H1 (cell line): ENCODE measurements around the gene ARHGAP1. TPM values are rescaled to one million over a fixed set of nuclear protein-coding genes. Genes with fewer than 3 reads are reported as not detected.

Experiments
- CTCF ChIA-PET: fragments of 300-600 bp; sonication (Branson Sonifier 250); formaldehyde crosslinking; loops from one replicate; lab custom pipeline; 2021; ENCODE audit not compliant: partially characterized antibody; lab: Charles Lee
- POLR2A ChIA-PET: fragments of 300-600 bp; sonication (Branson Sonifier 250); formaldehyde crosslinking; loops from one replicate; lab custom pipeline; 2021; ENCODE audit warnings: inconsistent platforms; ENCODE audit not compliant: partially characterized antibody; lab: Charles Lee
- DNase-seq, 2 experiments: peaks; one replicate each; pipeline versions ENCODE4 v3.0.0 to v3.0.0-alpha.2; 2010 to 2022; ENCODE audit warnings: low spot score in 2 of 2, low read depth in 1 of 2, mixed read lengths in 1 of 2
- FAIRE-seq: peaks from 2 replicates; lab custom pipeline; 2011; peaks lifted over from hg19 to GRCh38; lab: Jason Lieb, UNC
- H2AFZ ChIP-seq: 2 replicates; pipeline ENCODE4 v1.8.1; 2012; ENCODE audit warnings: low read length, inconsistent platforms
- H2AK5ac ChIP-seq: 2 replicates; pipeline ENCODE4 v1.6.1; 2013; ENCODE audit warnings: low read depth, low read length
- H2BK120ac ChIP-seq: replicated peaks from 2 replicates; pipeline ENCODE3; 2013; ENCODE audit warnings: low read depth, low read length, inconsistent platforms
- H2BK12ac ChIP-seq: 2 replicates; pipeline ENCODE4 v1.6.1; 2013; ENCODE audit warnings: low read depth, low read length
- H2BK15ac ChIP-seq: 2 replicates; pipeline ENCODE4 v1.6.1; 2013; ENCODE audit warnings: low read length
- H2BK20ac ChIP-seq: 2 replicates; pipeline ENCODE4 v1.6.1; 2013; ENCODE audit warnings: low read length
- H2BK5ac ChIP-seq: 2 replicates; pipeline ENCODE4 v1.6.1; 2013; ENCODE audit warnings: low read depth, low read length
- H3K14ac ChIP-seq: 2 replicates; pipeline ENCODE4 v1.6.1; 2013; ENCODE audit warnings: inconsistent platforms; ENCODE audit not compliant: insufficient read length
- H3K18ac ChIP-seq: 2 replicates; pipeline ENCODE4 v1.6.1; 2013; ENCODE audit warnings: low read length; ENCODE audit errors: extremely low read depth
- H3K23ac ChIP-seq: 2 replicates; pipeline ENCODE4 v1.6.1; 2013; ENCODE audit warnings: inconsistent platforms; ENCODE audit not compliant: insufficient read length
- H3K23me2 ChIP-seq: 2 replicates; pipeline ENCODE4 v1.6.1; 2013; ENCODE audit warnings: low read depth, low read length
- H3K27ac ChIP-seq: 2 replicates; pipeline ENCODE4 v1.6.1; 2011; ENCODE audit warnings: low read depth, low read length, inconsistent platforms
- H3K27me3 ChIP-seq, 4 experiments: replicated peaks in 1 of 4; 1 replicate in 1 of 4; 2 replicates in 3 of 4; pipeline versions ENCODE4 v1.6.1 to v1.8.1; 2011 to 2013; ENCODE audit warnings: low read length in 3 of 4, mild to moderate bottlenecking in 3 of 4, inconsistent platforms in 2 of 4, mixed read lengths in 2 of 4, moderate library complexity in 1 of 4; ENCODE audit not compliant: control insufficient read depth in 3 of 4, insufficient read depth in 3 of 4; ENCODE audit errors: extremely low read depth in 1 of 4
- H3K36me3 ChIP-seq, 4 experiments: 2 replicates each; pipeline versions ENCODE4 v1.6.1 to v1.8.1; 2011 to 2013; ENCODE audit warnings: mild to moderate bottlenecking in 4 of 4, low read length in 3 of 4, moderate library complexity in 2 of 4, control low read depth in 1 of 4, inconsistent platforms in 1 of 4; ENCODE audit not compliant: insufficient read depth in 4 of 4, control insufficient read depth in 2 of 4
- H3K4ac ChIP-seq: replicated peaks from 2 replicates; pipeline ENCODE3; 2013; ENCODE audit warnings: low read length, low read depth, mixed read lengths, inconsistent platforms; ENCODE audit not compliant: insufficient read length
- H3K4me1 ChIP-seq, 4 experiments: replicated peaks in 1 of 4; 1 replicate in 1 of 4; 2 replicates in 3 of 4; pipeline versions ENCODE4 v1.6.1 to v1.8.1; 2011 to 2013; ENCODE audit warnings: low read length in 3 of 4, inconsistent platforms in 2 of 4, mixed read lengths in 1 of 4; ENCODE audit not compliant: insufficient read depth in 4 of 4, control insufficient read depth in 3 of 4
- H3K4me2 ChIP-seq, 2 experiments: 2 replicates each; pipeline versions ENCODE4 v1.6.1 to v1.8.1; 2011 to 2013; ENCODE audit warnings: low read depth in 2 of 2, low read length in 2 of 2, control low read depth in 1 of 2, inconsistent platforms in 1 of 2, mild to moderate bottlenecking in 1 of 2; ENCODE audit not compliant: insufficient read depth in 1 of 2
- H3K4me3 ChIP-seq, 4 experiments: fragments of 200-600, 300-600 bp in 1 of 4; sonication (generic), shearing (Covaris generic), sonication (Bioruptor Twin) in 1 of 4; 2 replicates each; pipeline versions ENCODE4 v1.5.1 to v1.8.1; 2011 to 2016; ENCODE audit warnings: low read length in 4 of 4, low read depth in 3 of 4, control low read depth in 2 of 4, inconsistent platforms in 2 of 4, mild to moderate bottlenecking in 2 of 4, mixed read lengths in 1 of 4, moderate library complexity in 1 of 4; ENCODE audit not compliant: insufficient read depth in 2 of 4; ENCODE audit errors: extremely low read depth in 1 of 4
- H3K56ac ChIP-seq: replicated peaks from 2 replicates; pipeline ENCODE3; 2013; ENCODE audit warnings: low read depth, mild to moderate bottlenecking, mixed read lengths, low read length, inconsistent platforms; ENCODE audit not compliant: insufficient read length
- H3K79me1 ChIP-seq: 2 replicates; pipeline ENCODE4 v1.6.1; 2013; ENCODE audit warnings: low read depth, low read length, control low read depth
- H3K79me2 ChIP-seq, 2 experiments: 2 replicates each; pipeline versions ENCODE4 v1.6.1 to v1.8.1; 2012 to 2013; ENCODE audit warnings: low read length in 2 of 2, mild to moderate bottlenecking in 2 of 2, inconsistent platforms in 1 of 2; ENCODE audit not compliant: insufficient read depth in 2 of 2, control insufficient read depth in 1 of 2
- H3K9ac ChIP-seq, 4 experiments: replicated peaks in 1 of 4; 1 replicate in 1 of 4; 2 replicates in 3 of 4; pipeline versions ENCODE4 v1.6.1 to v1.8.1; 2011 to 2013; ENCODE audit warnings: low read depth in 3 of 4, low read length in 3 of 4, control low read depth in 2 of 4, mild to moderate bottlenecking in 2 of 4, moderate library complexity in 2 of 4, inconsistent platforms in 1 of 4; ENCODE audit errors: extremely low read depth in 1 of 4
- H3K9me3 ChIP-seq, 2 experiments: 2 replicates each; pipeline versions ENCODE4 v1.6.1 to v1.8.1; 2012 to 2013; ENCODE audit warnings: mild to moderate bottlenecking in 2 of 2, moderate library complexity in 2 of 2, control low read depth in 1 of 2, inconsistent platforms in 1 of 2, low read depth in 1 of 2, low read length in 1 of 2, mixed read lengths in 1 of 2; ENCODE audit not compliant: insufficient read depth in 2 of 2
- H4K20me1 ChIP-seq, 2 experiments: replicated peaks in 1 of 2; 2 replicates each; pipeline versions ENCODE3 to v1.8.1; 2011 to 2013; ENCODE audit warnings: inconsistent platforms in 2 of 2, low read length in 2 of 2, mild to moderate bottlenecking in 1 of 2; ENCODE audit not compliant: insufficient read depth in 2 of 2, control insufficient read depth in 1 of 2
- H4K5ac ChIP-seq: 2 replicates; pipeline ENCODE4 v1.6.1; 2013; ENCODE audit warnings: low read length, low read depth, mixed read lengths, inconsistent platforms; ENCODE audit not compliant: insufficient read length
- H4K8ac ChIP-seq: 2 replicates; pipeline ENCODE4 v1.8.0; 2013; ENCODE audit warnings: mild to moderate bottlenecking, moderate library complexity, low read length, inconsistent platforms; ENCODE audit not compliant: insufficient read depth; ENCODE audit errors: extremely low read depth
- H4K91ac ChIP-seq: replicated peaks from 2 replicates; pipeline ENCODE3; 2013; ENCODE audit warnings: low read length, mixed read lengths, inconsistent platforms; ENCODE audit not compliant: insufficient read length
- EZH2 ChIP-seq: fragments of 200-600 bp; sonication (generic); IDR thresholded peaks from 2 replicates; pipeline ENCODE4 v1.7.1; 2012; ENCODE audit warnings: low read depth, mild to moderate bottlenecking, moderate library complexity, low read length, inconsistent platforms; ENCODE audit not compliant: severe bottlenecking
- MAFK ChIP-seq: IDR thresholded peaks from 2 replicates; pipeline ENCODE4 v1.6.1; 2012; ENCODE audit warnings: low read depth, mild to moderate bottlenecking, improper control_type of control experiment, low read length
- RAD21 ChIP-seq, 2 experiments: IDR thresholded peaks in 1 of 2; conservative IDR thresholded peaks in 1 of 2; 2 replicates each; pipeline ENCODE4 v1.6.1; 2011; ENCODE audit warnings: low read depth in 2 of 2, low read length in 2 of 2, improper control_type of control experiment in 1 of 2, inconsistent platforms in 1 of 2, mild to moderate bottlenecking in 1 of 2, moderate library complexity in 1 of 2
- RBBP5 ChIP-seq: IDR thresholded peaks from 2 replicates; pipeline ENCODE4 v1.7.1; 2012; ENCODE audit warnings: low read depth, mild to moderate bottlenecking, inconsistent platforms, low read length, moderate library complexity, borderline replicate concordance
- SIRT6 ChIP-seq: IDR thresholded peaks from one replicate; pipeline ENCODE4 v1.7.1; 2012; ENCODE audit warnings: low read length, inconsistent platforms
- SP1 ChIP-seq: IDR thresholded peaks from 2 replicates; pipeline ENCODE4 v1.6.1; 2011; ENCODE audit warnings: low read depth, low read length
- WGBS, 2 experiments: shearing (Covaris generic) in 1 of 2; methylation state at CpG; one replicate each; pipeline versions ENCODE4 v1.1.6 to v1.1.7; 2013 to 2015; ENCODE audit warnings: low lambda C conversion rate in 2 of 2, mixed read lengths in 2 of 2, inconsistent platforms in 1 of 2, low coverage in 1 of 2, missing lambda C conversion rate in 1 of 2; ENCODE audit not compliant: insufficient replicate concordance in 2 of 2, insufficient coverage in 1 of 2, insufficient read length in 1 of 2; ENCODE audit errors: extremely low coverage in 1 of 2, missing lambda C conversion rate in 1 of 2; 5-methylcytosine and 5-hydroxymethylcytosine counted together
- polyA plus RNA-seq, 7 experiments: library from polyadenylated mRNA; depleted of rRNA in 3 of 7; stranded (reverse) in 5 of 7; unstranded in 2 of 7; fragments of >200 nt in 5 of 7; fragments of 200-250 nt in 2 of 7; gene quantifications; 1 replicate in 5 of 7; 2 replicates in 1 of 7; 4 replicates in 1 of 7; pipeline versions ENCODE4 v1.2.1 to v1.2.3, GENCODE V29; 2011 to 2013; ENCODE audit warnings: missing spikeins in 2 of 7, mixed read lengths in 2 of 7
- total RNA-seq: library from RNA; stranded (reverse); fragmentation: NEBNext Ultra II Directional; extraction: Animal tissue kit (Norgen Biotek cat#: 25700); gene quantifications from 2 replicates; pipeline ENCODE4 v1.2.1, GENCODE V29; 2021

Gene ARHGAP1
- total and polyA plus RNA-seq, 2 of the 8 experiments (the other 6 are each of a cell fraction or from before 2014, with no cell fraction given): 28.6 to 58.8 TPM

GRCh38 chr11:46642627-46643335 lies 57.6 kb downstream of the ARHGAP1 start:
- Histone ChIP-seq H2BK5ac (no peak overlapping the region), H3K4ac (no peak overlapping the region), H3K9me3 (no peaks in the 10 kb centered on the region), H4K5ac (no peak overlapping the region), H3K23me2 (no peaks in the 10 kb centered on the region), H3K27me3 (no peaks in the 10 kb centered on the region), H3K9ac (no peak overlapping the region), H3K56ac (no peak overlapping the region), H3K14ac (no peak overlapping the region), H4K8ac (no peak overlapping the region; the same call in 1 of the 2 replicates), H3K23ac (no peak overlapping the region), H3K18ac (no peak overlapping the region), H3K4me3 (no peak overlapping the region), H3K4me2 (no peak overlapping the region), H3K79me2 (no peaks in the 10 kb centered on the region; a peak in 1 of 4 replicates)
- POLR2A ChIA-PET: no interaction called here
- FAIRE-seq: no peak
- WGBS, 2 experiments: 93% methylated on average over 8 of the region's 8 CpGs; no CpG with 5 or more reads in 1 of the 2 experiments
- no peak for TF ChIP-seq RAD21 (IDR thresholded peaks at IDR 0.05 in 1 of 2, conservative IDR thresholded peaks at IDR 0.05 in 1 of 2; ENCODE audit: low read depth in 2 of 2, low read length in 2 of 2)
- TF ChIP-seq SIRT6: no peak
- TF ChIP-seq SP1: no peak
- TF ChIP-seq EZH2: no peak
- no peak for TF ChIP-seq RBBP5
- TF ChIP-seq MAFK: no peak
- TF ChIP-seq, all 59 proteins: peak for 0
- no peak overlapping the region for H2AFZ ChIP-seq
- H2BK120ac ChIP-seq: no peak overlapping the region
- H2BK20ac ChIP-seq: no peak overlapping the region
- H3K27ac ChIP-seq: no peak overlapping the region
- peaks cover 2 to 23% (median 10%) of the 10 kb centered on the region in 4 experiments; a peak in 5 of 8 replicates for H3K36me3 ChIP-seq
- H2BK12ac ChIP-seq: no peak overlapping the region
- no peak overlapping the region for H2AK5ac ChIP-seq
- H4K20me1 ChIP-seq: no peaks in the 10 kb centered on the region
- H4K91ac ChIP-seq: no peak overlapping the region
- CTCF ChIA-PET: interaction anchor here (1.0 kb wide), 1 partner anchor 31 kb away, joined by 4 read pairs; no protein-coding TSS in a partner anchor
- H2BK15ac ChIP-seq: no peak overlapping the region
- H3K4me1 ChIP-seq: no peaks in the 10 kb centered on the region
- H3K79me1 ChIP-seq: peaks cover 2% of the 10 kb centered on the region; the same call in 1 of the 2 replicates
- DNase-seq: no peak
